ENCODE data around the gene AP1S3. TPM values are rescaled to one million over a fixed set of nuclear protein-coding genes. Genes with fewer than 3 reads are reported as not detected.

The AP1S3 gene
- total RNA-seq, 1 donor from 2014 or later = 0.80 TPM

GRCh38 chr2:223744580-223744979 is 92.8 kb downstream of the AP1S3 start:
- H3K27ac Mint-ChIP-seq (ENCODE audit: unreplicated experiment) = no peak overlapping the region
- H3K27me3 Mint-ChIP-seq (ENCODE audit: unreplicated experiment) = no peaks in the 10 kb centered on the region
- TF ChIP-seq CTCF (IDR thresholded peaks at IDR 0.05; ENCODE audit: unreplicated experiment) = no peak
- no peaks in the 10 kb centered on the region for H3K9me3 Mint-ChIP-seq (ENCODE audit: unreplicated experiment)
- H3K36me3 Mint-ChIP-seq (ENCODE audit: low read depth, unreplicated experiment) = no peaks in the 10 kb centered on the region
- no peak for DNase-seq (ENCODE audit: low spot score)
- H3K4me3 Mint-ChIP-seq (ENCODE audit: unreplicated experiment) = no peak overlapping the region
- no peaks in the 10 kb centered on the region for H3K4me1 Mint-ChIP-seq (ENCODE audit: unreplicated experiment)

- Mint-ChIP-seq H3K9me3 (ENCODE audit: unreplicated experiment) (no peaks in the 10 kb centered on the region), H3K36me3 (ENCODE audit: low read depth, unreplicated experiment) (no peaks in the 10 kb centered on the region), H3K27ac (ENCODE audit: unreplicated experiment) (no peak overlapping the region), H3K27me3 (ENCODE audit: unreplicated experiment) (peaks cover 1% of the 10 kb centered on the region), H3K4me1 (ENCODE audit: unreplicated experiment) (no peaks in the 10 kb centered on the region), H3K4me3 (ENCODE audit: unreplicated experiment) (no peak overlapping the region)
- no peak for DNase-seq (ENCODE audit: low spot score)
- no peak for TF ChIP-seq CTCF (IDR thresholded peaks at IDR 0.05; ENCODE audit: unreplicated experiment)
Observed at GRCh38 chr2:223740679-223741078, 96.7 kb downstream of the AP1S3 start.

GRCh38 chr2:223737207-223737606 is 100.2 kb downstream of the AP1S3 start:
- TF ChIP-seq CTCF (IDR thresholded peaks at IDR 0.05; ENCODE audit: unreplicated experiment) = no peak
- no peaks in the 10 kb centered on the region for H3K36me3 Mint-ChIP-seq (ENCODE audit: low read depth, unreplicated experiment)
- no peak overlapping the region for H3K4me3 Mint-ChIP-seq (ENCODE audit: unreplicated experiment)
- DNase-seq (ENCODE audit: low spot score) = no peak
- H3K27ac Mint-ChIP-seq (ENCODE audit: unreplicated experiment) = no peak overlapping the region
- no peaks in the 10 kb centered on the region for H3K4me1 Mint-ChIP-seq (ENCODE audit: unreplicated experiment)
- H3K27me3 Mint-ChIP-seq (ENCODE audit: unreplicated experiment) = peaks cover 1% of the 10 kb centered on the region
- no peaks in the 10 kb centered on the region for H3K9me3 Mint-ChIP-seq (ENCODE audit: unreplicated experiment)

DNA sequence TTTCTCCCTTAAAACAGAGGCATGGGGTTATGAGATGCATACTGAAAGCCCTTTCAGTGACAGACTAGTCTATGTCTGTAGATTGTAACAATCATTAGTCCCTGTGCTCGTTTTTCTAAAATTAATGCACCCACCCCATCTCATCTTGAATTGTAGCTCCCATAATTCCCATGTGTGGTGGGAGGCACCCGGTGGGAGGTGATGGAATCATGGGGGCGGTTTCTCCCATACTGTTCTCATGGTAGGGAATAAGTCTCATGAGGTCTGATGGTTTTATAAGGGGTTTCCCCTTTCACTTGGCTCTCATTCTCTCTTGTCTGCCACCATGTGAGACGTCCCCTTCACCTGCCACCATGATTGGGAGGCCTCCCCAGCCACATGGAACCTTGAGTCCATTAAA is 100.9 kb downstream of the AP1S3 start:
- H3K4me3 Mint-ChIP-seq (ENCODE audit: unreplicated experiment) = no peak overlapping the region
- DNase-seq (ENCODE audit: low spot score) = no peak
- H3K9me3 Mint-ChIP-seq (ENCODE audit: unreplicated experiment) = no peaks in the 10 kb centered on the region
- no peaks in the 10 kb centered on the region for H3K36me3 Mint-ChIP-seq (ENCODE audit: low read depth, unreplicated experiment)
- H3K27me3 Mint-ChIP-seq (ENCODE audit: unreplicated experiment) = peaks cover 1% of the 10 kb centered on the region
- H3K4me1 Mint-ChIP-seq (ENCODE audit: unreplicated experiment) = no peaks in the 10 kb centered on the region
- TF ChIP-seq CTCF (IDR thresholded peaks at IDR 0.05; ENCODE audit: unreplicated experiment) = no peak
- no peak overlapping the region for H3K27ac Mint-ChIP-seq (ENCODE audit: unreplicated experiment)

GRCh38 chr2:223735659-223736244 is 101.6 kb downstream of the AP1S3 start:
- no peak for TF ChIP-seq CTCF (IDR thresholded peaks at IDR 0.05; ENCODE audit: unreplicated experiment)
- Mint-ChIP-seq H3K36me3 (ENCODE audit: low read depth, unreplicated experiment) (no peaks in the 10 kb centered on the region), H3K4me3 (ENCODE audit: unreplicated experiment) (no peak overlapping the region), H3K27ac (ENCODE audit: unreplicated experiment) (no peak overlapping the region), H3K27me3 (ENCODE audit: unreplicated experiment) (peaks cover 1% of the 10 kb centered on the region), H3K4me1 (ENCODE audit: unreplicated experiment) (no peaks in the 10 kb centered on the region), H3K9me3 (ENCODE audit: unreplicated experiment) (no peaks in the 10 kb centered on the region)
- no peak for DNase-seq (ENCODE audit: low spot score)

Data from endothelial cell (in vitro differentiated cells).